CD4-positive, alpha-beta T cell treated with Interferon gamma for 1 hour (primary cell): ENCODE results near the gene FLT3LG.

ENCODE experiments used
- DNase-seq: peaks from one replicate; pipeline ENCODE4 v3.0.0-alpha.2; 2020

The FLT3LG gene, protein sequence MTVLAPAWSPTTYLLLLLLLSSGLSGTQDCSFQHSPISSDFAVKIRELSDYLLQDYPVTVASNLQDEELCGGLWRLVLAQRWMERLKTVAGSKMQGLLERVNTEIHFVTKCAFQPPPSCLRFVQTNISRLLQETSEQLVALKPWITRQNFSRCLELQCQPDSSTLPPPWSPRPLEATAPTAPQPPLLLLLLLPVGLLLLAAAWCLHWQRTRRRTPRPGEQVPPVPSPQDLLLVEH

DNA sequence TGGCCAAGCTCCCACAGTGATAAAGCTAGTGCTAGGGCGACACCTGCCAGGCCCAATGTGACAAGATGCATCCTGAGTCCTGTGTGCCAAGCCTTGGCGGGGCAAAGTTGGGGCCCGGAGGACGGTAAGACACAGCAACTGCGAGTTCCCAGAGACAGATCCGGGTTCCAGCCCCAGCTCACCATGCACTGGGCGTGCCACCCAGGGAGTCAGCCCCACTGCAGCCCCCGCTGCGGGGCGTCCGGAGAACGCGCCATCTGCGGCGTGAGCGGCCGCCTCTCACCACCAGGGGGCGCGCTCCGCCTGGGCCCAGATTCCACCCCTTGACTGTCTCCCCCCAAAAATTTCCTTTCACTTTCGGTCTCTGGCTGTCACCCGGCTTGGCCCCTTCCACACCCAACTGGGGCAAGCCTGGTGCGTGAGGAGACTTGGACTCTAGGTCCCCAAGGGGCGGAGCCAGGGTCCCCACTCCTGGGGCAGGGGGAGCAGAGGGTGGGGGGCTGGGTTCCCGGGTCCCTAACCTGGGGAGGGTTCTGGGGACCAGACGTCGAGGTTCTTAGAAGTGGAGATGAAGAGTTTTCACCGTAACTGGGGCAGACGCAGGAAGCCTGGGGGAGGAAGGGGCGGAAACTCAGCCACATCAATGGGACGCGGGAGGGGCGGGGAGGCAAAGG lies at the start of gene FLT3LG:
Gene FLT3LG, plus strand, starts transcription at position 348 of the 674 bp plus-strand sequence. CDS start 425 bp downstream, outside the sequence.
- DNase-seq, result peak; percentile 95

DNA sequence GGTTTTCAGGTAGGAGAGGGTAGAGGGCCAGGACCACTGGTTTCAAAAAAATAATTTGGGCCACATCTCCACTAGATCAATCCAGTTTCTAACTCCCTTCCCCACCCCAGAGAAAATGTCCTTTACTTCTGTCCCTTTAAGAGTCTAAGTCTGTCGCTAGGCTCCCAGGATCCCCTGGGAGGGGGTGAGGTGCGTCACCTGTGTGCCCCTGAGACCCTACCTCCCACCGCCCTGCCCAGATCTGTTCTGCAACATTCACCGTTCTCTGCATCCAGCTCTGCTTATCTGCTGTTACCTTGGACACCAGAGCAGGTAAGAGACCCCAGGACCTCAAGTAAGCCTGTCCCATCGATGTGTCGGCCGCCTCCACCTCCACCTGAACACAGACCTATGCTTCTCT lies 48.8 kb upstream of the FLT3LG start, which contains the start of gene GFY:
Gene GFY, plus strand, starts transcription at position 211 of the 400 bp plus-strand sequence. CDS start 1,043 bp downstream, outside the sequence.
- DNase-seq, result no peak

- no peak for DNase-seq
Observed at GRCh38 chr19:49425922-49426592, 48.0 kb upstream of the FLT3LG start.

- DNase-seq, result no peak
Observed at GRCh38 chr19:49427339-49427738, 46.7 kb upstream of the FLT3LG start.

DNA sequence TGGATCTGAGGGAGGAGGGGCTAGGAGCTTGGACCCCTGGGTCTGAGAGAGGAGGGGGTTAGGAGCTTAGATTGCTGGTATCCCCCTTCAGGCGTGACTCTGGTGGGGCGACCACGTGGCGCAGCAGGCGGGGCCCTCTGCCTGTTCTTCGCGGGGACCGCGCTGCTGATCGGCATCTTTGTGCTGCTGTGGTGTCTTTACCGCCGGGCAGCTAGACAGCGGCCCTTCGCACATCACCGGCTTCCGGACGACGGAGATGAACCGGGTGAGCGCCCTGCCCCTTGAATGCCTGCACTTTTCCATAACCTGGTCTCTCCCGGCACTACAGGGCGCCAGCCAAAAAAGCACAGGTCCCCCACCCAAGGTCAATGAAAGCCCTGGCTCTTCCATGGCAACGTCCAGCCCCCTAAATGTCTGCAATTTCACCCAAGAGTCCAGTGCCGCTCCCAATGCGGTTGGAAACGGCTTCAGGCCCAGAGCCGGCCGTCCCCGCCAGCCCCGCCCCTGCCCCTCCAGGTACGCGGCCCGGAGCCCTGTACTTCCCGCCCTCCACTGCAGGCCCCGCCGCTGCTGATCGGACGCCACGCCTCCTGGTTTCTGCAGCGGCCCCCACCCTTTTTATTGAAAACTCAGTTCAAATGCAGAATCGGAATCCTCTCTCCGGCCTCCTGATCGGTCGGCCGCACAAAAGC lies 46.0 kb upstream of the FLT3LG start:
- DNase-seq, result no peak

DNA sequence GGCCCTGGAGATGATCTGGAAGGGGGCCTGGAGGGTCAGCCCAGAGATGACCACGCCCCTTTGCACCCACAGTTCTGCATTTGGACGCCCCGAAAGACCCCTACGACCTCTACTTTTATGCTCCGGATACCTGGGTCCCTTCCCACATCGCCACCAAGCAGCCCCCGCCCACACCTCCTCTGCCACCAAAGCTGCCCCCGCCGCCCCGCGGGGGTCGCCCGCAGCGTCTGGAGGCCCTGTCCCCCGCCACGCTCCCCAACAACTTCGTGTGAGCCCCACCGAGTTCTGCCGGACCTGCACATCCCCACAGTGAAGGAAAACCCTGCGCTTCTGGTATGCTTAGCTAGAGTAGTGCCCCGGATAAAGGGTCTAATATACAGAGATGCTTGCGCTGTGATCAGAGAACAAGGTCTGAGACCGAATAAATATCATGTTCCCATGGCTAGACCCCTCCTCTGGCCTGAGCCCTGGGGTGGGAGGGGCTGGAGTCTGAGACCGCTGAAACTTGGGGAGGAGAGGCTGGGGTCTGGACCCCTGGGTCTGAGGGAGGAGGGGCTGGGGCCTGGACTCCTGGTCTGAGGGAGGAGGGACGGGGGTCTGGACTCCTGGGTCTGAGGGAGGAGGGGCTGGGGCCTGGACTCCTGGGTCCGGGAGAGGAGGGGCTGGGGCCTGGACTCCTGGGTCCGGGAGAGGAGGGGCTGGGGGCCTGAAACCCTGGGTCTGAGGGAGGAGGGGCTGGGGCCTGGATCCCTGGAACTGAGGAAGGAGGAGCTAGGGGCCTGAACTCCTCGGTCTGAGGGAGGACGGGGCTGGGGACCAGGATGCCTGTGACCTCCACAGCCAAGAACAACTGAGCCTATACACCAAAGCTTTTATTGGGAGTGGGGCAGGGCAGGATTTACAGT lies 45.2 kb upstream of the FLT3LG start:
- DNase-seq, result no peak

DNA sequence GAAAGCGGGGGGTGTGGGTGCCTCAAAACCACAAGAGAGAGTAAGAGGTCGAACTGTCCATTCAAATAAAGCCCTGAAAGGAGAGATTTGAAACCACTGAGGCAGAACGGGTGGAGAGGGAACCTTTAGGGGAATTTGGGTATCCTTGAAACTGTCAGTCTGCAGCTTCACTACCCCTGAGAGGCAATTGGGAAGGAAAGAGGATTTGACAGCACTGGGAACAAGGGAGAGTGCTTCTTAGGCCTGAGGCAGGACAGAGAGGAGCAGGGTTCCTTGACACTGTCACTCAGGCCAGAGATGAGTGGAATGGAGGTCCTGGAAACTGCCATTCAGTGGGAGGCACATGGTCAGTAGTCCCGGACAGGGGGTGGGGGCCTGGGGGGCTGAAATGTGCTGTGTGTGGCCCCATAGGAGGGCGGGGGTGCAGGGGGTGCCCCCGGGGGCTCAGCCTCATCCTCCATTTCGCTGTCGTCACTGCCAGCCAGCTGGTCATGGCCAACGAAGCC lies 43.8 kb upstream of the FLT3LG start:
- DNase-seq, result no peak

DNA sequence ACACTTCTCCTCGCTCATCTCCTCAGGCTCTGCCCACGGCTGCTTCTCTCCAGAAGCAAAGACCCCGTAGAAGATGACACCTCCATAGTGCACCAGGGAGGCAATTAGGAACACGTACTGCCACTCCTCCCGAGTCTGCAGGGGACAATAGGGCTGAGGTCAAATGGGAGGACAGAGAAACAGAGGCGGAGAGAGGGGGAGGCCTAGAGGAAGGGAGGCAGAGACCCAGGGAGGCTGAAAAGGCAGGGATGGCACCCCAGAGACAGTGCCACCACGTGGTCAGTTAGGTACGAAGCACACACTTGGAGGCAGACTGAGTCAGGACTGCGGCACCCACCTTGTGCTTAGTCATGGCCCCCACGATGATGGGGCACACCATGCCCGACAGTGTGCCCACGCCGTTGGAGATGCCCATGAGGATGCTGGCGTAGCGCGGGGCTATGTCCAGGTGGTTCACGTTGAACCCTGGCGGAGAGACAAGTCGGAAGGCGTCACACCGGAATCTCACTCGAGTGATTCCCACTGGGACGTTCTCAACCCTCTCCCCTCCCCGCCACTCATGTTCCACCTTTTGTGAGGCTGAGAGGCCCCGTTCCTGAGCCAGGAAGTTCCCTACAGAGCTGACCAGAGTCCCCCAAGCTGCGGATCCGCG lies 43.2 kb upstream of the FLT3LG start:
- DNase-seq, result no peak

- no peak for DNase-seq
Observed at GRCh38 chr19:49431330-49431749, 42.7 kb upstream of the FLT3LG start.

DNA sequence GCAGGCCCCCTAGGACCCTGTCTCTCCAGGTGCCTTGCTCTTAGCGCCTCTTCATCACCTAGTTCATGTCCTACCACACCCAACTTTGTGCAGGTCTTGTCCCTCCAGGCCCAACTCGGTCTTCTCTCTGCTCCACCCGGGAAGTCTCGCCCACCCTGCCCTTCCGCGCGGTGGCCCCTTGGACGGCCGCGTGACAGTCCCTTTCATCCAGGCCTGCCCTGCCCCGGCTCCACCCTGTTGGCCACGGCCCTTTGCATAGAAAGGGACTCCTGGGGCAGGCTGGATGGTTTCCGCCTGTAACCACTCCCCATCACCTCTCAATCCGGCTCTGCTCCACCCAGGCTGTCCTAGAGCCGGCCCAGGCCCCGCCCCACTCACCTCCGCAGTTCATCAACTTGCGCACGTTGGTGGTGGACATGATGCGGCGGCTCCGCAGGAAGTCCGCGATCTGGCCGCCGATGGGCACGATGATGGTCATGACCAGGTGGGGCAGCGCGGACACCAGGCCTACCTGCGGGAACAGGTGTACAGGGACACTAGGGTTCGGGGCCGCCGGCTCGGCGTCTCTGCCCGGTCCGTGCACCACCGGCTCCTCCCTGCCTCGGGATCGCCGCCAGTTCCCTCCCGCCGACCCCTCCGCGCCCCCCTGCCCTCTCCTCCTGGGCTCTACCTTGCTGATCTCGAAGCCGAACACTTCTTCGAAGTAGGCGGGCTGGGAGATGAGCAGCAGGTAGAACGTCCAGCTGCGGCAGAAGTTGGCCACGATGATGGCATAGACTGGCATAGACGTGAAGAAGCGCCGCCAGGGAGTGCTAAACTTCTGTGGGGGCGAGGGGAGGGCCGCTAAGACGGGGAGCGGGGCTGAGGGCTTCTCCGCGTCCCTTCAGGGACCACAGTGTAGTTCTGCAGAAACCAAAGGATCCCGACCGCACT lies 41.6 kb upstream of the FLT3LG start:
- no peak for DNase-seq

- DNase-seq, result no peak
Observed at GRCh38 chr19:49433240-49433901, 40.6 kb upstream of the FLT3LG start.

GRCh38 chr19:49434907-49435583 lies 39.0 kb upstream of the FLT3LG start:
- no peak for DNase-seq

DNA sequence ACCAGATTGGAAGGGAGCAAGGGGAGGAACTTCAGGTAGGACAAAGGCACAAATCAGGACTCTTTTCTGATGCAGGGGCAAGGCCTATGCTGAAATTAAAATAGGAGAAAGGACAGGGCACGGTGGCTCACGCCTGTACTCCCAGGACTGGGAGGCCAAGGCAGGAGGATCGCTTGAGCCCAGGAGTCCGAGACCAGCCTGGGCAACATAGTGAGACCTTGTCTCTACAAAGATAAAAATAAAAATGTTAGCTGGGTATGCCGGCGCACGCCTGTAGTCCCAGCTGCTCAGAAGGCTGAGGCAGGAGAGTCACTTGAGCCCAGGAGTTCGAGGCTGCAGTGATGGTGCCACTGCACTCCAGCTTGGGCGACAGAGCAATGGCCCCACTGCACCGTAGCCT lies 38.3 kb upstream of the FLT3LG start:
- DNase-seq, result no peak

DNA sequence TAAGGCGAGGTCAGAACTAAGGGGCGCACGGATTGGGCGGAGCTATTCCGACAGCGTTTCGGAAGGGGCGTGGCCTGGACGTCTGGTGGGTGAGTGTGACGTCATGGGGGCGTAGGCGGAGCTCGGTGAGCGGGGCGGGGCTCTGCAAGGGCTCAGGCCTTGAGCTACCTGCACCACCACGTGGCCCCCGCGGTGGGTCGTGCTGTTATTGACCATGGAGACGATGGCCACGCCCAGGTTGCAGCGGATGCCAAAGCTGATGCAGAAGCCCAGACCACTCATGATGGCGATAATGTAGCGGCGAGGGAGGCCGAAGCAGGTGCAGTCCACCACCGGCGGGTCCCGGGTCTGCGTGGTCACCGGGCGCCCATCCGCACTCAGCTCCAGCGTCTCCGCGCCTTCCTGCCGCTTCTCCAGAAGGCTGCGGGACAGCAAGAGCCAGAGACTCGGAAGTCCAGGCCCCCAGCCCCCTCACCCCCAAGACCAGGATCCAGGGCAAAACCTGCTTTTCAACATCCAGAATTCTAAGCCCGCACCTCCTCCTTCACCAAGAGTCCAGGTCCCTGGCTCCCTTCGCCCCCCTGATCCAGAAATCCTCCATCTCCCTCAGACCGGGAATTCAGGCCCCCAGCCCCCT lies 37.5 kb upstream of the FLT3LG start:
- DNase-seq, result peak; percentile 53

- no peak for DNase-seq
Observed at GRCh38 chr19:49437231-49437630, 36.8 kb upstream of the FLT3LG start.

- DNase-seq, result no peak
Observed at GRCh38 chr19:49438261-49438660, 35.8 kb upstream of the FLT3LG start.

- no peak for DNase-seq
Observed at GRCh38 chr19:49439836-49440235, 34.2 kb upstream of the FLT3LG start.

DNA sequence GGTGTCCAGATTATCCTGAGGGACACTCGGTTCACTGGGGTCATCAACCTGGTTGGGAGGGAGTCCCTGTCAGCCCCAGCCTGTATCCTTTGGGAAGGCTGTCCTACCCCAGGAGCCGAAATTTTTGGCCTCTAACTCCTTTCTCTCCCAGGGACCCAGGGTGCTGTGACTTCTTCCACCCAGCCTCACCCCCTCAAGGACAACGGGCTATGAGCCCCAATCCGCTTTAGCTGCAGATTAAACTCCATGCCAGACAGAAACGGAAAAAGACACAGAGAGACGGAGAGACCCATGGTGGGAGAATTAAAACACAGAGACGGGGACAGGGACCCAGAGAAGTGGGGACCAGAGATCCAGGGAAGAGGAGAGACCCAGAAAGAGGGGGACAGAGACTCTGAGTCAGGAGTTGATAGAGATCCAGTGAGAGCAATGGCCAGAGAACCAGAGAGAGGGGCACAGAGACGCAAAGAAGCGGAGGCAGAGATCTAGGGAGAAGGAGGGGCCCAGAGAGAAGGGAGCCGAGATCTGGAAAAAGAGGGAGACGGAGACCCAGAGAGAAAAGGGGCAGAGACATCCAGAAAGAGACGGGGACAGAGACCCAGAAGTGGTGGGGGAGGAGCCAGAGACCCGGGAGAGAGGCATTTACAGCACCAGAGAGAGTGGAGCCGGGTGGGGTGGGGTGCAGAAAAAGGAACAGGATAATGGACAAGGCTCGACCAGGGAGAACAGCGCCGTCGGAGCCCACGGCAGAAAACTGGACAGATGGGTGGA lies 33.4 kb upstream of the FLT3LG start:
- no peak for DNase-seq
